ENCODE results near the gene ABCA6.

Gene ABCA6

GRCh38 chr17:69111794-69112193 is 29.9 kb downstream of the ABCA6 start:
- DNase-seq (ENCODE audit: low read depth) = no peak

GRCh38 chr17:69105907-69106730 is 35.6 kb downstream of the ABCA6 start:
- TF ChIP-seq CTCF (conservative IDR thresholded peaks at IDR 0.05; ENCODE audit: low read length) = no peak
- no peak overlapping the region for H3K4me3 ChIP-seq (ENCODE audit: low read length)
- no peak for DNase-seq (ENCODE audit: low read depth)

More at GRCh38 chr17:69111794-69112193, 29.9 kb downstream of the ABCA6 start:
- H3K4me3 ChIP-seq (ENCODE audit: low read length) = no peak overlapping the region
- TF ChIP-seq CTCF (conservative IDR thresholded peaks at IDR 0.05; ENCODE audit: low read length) = no peak

GRCh38 chr17:69103557-69104233 is 38.0 kb downstream of the ABCA6 start:
- no peak overlapping the region for H3K4me3 ChIP-seq (ENCODE audit: low read length)
- no peak for DNase-seq (ENCODE audit: low read depth)
- TF ChIP-seq CTCF (conservative IDR thresholded peaks at IDR 0.05; ENCODE audit: low read length) = no peak

- no peak for DNase-seq (ENCODE audit: low read depth)
- no peak for TF ChIP-seq CTCF (conservative IDR thresholded peaks at IDR 0.05; ENCODE audit: low read length)
- no peak overlapping the region for H3K4me3 ChIP-seq (ENCODE audit: low read length)
Observed at GRCh38 chr17:69098625-69099024, 43.1 kb downstream of the ABCA6 start.

- no peak for TF ChIP-seq CTCF (conservative IDR thresholded peaks at IDR 0.05; ENCODE audit: low read length)
- no peak overlapping the region for H3K4me3 ChIP-seq (ENCODE audit: low read length)
- DNase-seq (ENCODE audit: low read depth) = no peak
Observed at GRCh38 chr17:69096541-69096940, 45.2 kb downstream of the ABCA6 start.

GRCh38 chr17:69093995-69094394 is 47.7 kb downstream of the ABCA6 start:
- DNase-seq (ENCODE audit: low read depth) = no peak
- TF ChIP-seq CTCF (conservative IDR thresholded peaks at IDR 0.05; ENCODE audit: low read length) = no peak
- no peak overlapping the region for H3K4me3 ChIP-seq (ENCODE audit: low read length)
